Activated T-cell treated with anti-CD3 and anti-CD28 coated beads, Interleukin-2, amount 50 U/mL, for 48 hours (primary cell): ENCODE results near the gene RFC3.

Source experiments
- DNase-seq, 2 experiments: peaks; one replicate each; pipeline ENCODE4 v3.0.0-alpha.2; 2020

Gene RFC3

DNA sequence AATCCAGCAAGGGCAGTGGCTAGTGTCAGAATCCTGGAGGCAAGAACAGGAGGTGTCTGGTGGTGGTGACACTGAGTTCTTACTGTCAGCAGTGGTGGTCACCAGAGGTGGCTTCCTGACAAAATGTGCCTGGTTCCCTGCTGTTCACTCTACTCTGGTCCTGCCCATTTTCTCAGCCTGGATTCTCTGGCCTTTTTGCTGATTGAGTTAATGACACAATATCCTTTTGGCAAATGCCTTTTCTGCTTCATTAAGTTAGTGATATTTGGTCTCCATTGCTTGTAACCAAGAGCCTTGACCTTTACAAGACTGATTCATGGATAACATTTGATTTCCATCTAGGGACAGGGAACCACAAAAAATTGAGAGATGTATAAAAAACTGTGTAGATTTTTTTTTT is 51.1 kb downstream of the RFC3 start:
- no peak for DNase-seq

DNA sequence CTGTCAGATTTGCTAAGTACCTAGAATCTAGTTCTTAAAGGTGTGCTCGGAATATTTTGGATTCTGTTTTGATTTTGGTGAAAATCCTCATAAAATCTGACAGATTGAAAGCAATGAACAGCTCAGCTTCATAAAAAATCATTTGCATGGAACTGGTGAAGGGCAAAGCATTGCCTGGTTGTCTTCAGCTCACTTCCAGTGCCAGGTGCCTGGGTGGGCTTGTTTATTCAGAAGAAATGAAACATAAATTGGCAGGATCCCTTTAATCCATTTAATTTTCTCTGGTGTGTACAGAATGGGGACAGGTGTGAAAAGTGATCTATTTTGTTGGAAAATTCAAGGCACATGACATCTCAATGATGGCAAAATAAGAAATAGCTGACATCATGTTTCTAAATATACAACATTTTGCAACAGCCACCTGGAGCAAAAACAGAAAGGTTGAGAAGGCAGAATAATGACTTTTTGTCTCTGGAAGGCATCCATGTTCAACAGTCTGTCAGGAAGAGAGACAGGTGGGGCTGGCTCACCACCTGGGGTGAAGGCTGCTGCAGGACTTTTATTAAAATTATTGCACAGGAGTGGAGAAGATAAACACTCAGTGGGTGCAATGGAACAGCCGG is 52.2 kb downstream of the RFC3 start:
- no peak for DNase-seq

DNA sequence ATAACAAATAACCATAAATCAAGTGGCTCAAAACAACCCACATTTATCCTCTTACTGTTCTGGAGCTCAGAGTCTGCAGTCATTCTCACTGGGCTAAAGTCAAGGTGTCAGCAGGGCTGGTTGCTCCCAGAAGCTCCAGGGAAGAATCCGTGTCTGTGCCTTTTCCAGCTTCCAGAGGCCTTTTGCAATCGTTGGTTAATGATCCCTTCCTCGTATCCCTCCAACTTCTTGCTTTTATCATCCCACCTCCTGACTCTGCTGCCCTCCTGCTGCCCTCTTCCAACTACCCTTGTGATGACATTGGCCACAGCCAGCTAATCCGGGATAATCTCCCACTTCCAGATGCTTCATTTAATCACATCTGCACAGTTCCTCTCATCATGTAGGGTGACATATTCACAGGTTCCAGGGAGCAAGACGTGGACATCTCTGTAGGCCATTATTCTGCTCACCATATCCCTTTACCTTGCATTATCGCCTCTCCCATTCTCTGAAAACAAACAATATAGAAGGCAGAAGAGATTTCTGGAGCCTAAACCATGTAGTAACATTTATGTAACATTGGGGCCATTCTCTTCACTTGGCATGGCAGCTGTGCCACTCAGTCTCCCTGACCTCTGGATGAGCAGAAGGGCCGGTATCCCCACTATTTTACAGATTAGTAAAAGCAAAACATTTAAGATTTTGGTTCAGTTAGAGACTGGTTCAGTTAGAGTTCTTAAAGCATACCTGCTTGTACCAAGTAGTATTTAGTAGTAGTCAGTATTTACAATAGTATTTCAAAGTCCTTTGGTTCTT is 53.5 kb downstream of the RFC3 start:
- no peak for DNase-seq

DNA sequence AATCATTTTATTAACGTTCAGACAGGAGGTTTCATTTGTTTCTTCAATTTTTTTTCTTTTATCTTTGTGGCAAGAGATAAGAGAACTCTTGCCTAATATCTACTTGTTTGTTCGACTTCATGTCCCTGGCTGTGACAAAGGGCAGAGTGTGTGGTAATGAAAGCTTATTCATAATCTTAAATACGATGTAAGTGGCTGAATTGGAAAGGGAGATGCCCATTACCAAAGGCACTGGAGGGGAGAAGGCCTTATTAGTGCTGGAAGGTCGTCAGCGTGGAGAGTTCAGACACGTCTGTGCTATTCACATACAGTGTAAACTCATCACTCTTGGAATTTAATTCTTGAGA is 54.0 kb downstream of the RFC3 start:
- no peak for DNase-seq

DNA sequence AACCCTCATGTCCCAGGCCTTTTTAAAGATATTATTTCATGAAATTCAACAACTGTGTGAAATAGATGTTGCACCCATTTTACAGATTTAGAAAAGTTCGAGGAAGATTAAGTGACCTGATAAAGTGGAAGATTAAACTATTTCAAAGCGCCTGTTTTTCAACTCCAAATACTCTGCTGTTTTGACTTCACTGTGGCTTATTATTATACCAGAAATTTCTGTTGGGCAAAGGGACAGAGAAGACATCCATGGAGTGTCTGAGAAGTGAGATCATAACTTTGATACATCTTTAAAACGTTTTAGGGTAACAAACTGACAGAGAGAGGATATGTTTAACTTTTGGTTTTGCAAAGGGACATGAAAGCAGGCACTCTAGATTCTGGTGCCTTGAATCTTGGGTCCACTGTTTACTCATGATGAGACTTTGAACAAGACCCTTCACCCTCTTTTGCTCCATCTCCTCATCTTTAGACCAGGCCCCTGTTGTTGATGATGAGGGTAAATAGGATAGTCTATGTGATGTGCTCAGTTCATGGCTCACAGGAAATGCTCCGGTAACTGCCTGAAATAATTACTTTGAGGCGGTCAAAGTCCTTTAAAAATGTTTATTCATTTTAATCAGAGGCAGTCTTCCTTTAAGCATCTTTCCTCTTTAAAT is 55.4 kb downstream of the RFC3 start:
- DNase-seq, result no peak

DNA sequence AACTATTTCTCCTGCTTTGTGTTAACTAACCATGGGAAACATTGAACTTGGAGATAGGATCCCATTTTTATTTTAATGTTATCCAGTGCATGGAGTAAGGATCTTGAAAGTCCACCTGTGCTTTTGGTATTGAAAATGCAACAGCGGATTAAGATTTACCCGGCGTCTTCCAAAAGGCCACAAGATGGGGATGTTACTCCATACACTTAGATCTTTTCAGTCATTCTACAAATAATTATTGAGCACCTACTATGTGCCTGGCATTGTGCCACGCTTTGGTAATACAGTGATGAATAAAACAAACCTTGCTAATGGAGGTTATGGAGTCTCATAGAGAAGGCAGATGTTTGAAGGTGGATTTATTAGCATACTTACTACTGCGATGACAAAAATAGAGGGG is 56.9 kb downstream of the RFC3 start:
- DNase-seq, result no peak

DNA sequence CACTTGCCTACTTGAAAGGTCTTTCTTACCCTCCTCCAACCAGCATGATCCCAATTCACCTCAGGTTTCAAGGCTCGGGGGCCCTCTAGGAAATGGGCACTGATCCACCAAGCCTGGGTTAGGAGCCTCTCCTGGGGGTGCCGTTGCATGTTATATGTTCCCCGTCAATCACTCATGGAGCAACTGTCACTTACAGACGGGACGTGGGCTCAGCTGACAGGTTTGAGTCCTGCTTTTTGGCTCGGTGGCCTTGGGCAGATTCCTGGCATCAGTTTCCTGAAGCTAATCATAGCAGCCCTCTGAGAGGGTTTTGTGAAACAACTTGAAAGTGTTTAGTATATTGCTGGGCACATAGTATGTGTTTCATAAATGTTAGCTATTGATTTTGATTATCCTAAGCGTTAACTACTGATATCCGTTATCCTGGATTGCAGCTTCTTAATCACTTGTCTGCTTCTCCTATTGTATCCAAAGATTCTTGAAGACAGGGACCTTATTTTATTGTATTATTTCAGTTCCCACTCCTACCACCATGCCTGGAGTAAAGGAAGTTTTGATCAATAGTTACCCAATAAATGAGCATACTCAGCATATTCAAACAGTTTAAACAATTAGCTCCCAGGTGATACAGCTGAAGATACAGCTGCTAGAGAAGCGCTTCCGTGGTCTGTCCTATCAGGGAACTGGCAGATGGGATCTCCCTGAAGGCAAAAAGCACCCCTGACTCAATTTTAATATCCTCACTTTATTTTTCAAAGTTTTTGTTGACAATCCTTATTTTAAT is 57.9 kb downstream of the RFC3 start:
- no peak for DNase-seq

DNA sequence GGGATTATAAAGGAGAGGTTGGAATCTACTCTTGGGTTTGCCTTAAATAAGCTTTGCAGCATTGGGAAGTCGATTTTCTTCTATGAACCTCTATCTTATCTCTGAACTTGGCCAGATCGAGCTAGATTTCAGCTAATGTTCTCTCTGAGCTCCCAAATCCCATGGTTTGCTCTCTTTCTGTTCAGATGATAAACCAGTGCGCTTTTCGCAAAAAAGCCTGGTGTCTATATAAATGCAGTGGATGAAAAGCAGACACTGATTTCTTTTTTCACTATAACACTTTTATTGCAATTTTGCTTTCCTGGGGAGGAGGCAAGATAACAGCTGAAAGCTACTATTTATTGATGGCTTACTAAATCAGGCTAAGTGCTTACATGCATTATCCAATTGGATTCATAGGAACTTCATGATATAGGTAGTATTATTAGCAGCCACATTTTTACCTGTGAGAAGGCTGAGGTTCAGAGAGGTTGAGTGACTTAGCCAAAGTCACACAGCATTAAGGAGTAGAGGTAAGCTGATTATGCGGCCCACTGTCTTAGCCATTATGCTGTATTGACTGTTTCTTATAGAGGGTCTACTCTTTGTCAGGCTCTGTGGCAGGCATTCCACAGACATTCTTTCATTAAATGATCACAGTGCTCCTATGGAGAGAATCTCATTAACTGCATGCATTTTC is 58.9 kb downstream of the RFC3 start:
- DNase-seq, result no peak

DNA sequence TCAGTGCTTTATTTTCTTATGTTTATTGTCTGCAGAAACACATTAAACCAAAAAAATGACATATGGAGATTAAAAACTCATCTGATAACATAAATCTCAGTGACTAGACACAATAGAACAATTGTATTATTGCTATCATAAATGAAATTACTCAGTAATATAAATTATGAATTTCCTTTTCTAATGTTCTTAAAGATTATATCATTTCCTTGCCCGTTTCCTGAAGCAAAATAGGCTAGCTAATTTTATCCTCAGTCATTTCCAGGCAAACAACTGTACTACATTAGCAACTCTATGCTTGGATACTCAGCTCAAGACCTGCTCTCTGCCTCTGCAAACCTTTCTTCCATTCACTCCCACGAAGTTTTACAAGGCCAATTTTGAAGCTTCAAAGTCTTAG is 61.2 kb downstream of the RFC3 start:
- no peak for DNase-seq

DNA sequence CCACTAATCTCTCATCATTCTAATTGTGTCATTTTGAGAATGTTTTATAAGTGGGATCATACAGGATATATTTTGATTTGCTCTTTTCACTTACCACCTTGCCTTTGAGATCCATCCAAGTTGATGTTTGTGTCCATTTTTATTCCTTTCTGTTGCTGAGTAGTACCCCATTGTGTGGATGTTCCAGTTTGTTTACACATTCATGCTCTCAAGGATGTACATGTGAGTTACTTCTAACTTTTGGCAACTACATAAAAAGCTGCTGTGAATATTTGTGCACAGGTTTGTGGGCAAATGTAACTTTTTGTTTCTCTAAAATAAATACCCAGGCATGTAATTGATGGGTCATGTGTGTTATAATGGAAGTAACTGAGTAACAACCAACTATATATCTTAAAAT is 64.9 kb downstream of the RFC3 start:
- no peak for DNase-seq

DNA sequence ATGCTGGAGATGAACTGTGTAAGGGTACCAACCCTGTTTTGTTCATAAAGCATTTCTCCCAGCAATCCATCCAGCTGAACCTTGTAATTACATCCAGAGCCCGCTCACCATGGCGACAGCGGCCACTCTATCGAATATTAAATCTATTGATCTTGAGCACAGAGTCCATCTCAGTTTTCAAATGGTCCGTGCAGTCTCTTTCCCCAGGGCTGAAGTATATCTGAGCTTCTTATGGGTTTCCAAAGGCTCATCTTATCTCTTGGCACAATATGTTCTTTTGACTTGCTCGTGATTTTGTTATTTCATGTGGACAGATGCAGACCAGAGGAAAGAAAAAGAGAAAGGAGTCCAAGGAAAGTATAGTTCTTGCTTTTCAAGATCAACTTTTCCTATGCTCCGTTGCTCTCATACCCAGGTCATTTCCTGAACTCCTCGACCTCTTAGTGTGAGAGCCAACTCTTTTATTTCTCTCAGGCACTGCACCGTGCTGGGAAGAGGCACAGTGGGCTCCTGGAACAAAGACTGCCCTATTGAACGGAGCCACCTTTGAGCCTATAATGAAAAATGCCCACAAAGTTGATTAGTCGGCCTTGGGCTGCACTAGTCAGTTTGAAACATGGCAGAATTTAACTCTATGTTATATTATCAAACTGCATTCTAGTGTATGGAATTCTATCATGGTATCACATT is 66.7 kb downstream of the RFC3 start:
- no peak for DNase-seq
